ENCODE measurements around the gene ATP8B3. TPM values are rescaled to one million over a fixed set of nuclear protein-coding genes. Genes with fewer than 3 reads are reported as not detected.

ATP8B3 gene
- total and polyA plus RNA-seq, 11 donors: 0.19 to 3.5 (median 0.72) TPM

- DNase-seq (no peak), ATAC-seq (no peak)
- H3K4me1 ChIP-seq: peaks cover 3 to 32% (median 15%) of the 10 kb centered on the region in 12 donors
- intact Hi-C loops (cut with DNase I): no loop called here
- no peaks in the 10 kb centered on the region for H3K36me3 ChIP-seq
- 4 to 8% (median 5%) methylated on average over 16 to 22 of the region's 22 CpGs for WGBS, 4 donors
- peaks cover 56 to 95% (median 86%) of the 10 kb centered on the region in 9 donors for H3K27me3 ChIP-seq
- no peak overlapping the region for H3K27ac ChIP-seq
- H3K9me3 ChIP-seq: no peaks in the 10 kb centered on the region
- H3K4me3 ChIP-seq: no peak overlapping the region
- no peak for TF ChIP-seq POLR2A (IDR thresholded peaks at IDR 0.05)
- TF ChIP-seq CTCF (IDR thresholded peaks at IDR 0.05): no peak
Measured at GRCh38 chr19:1747285-1748114, 64.6 kb downstream of the ATP8B3 start.

- Histone ChIP-seq H3K4me1 (peaks cover 3 to 32% (median 15%) of the 10 kb centered on the region in 12 donors), H3K36me3 (no peaks in the 10 kb centered on the region), H3K9me3 (no peaks in the 10 kb centered on the region), H3K27me3 (peaks cover 49 to 94% (median 83%) of the 10 kb centered on the region in 9 donors), H3K27ac (no peak overlapping the region), H3K4me3 (no peak overlapping the region)
- no peak for DNase-seq
- TF ChIP-seq POLR2A (IDR thresholded peaks at IDR 0.05) (no peak), CTCF (IDR thresholded peaks at IDR 0.05) (no peak)
- no peak for ATAC-seq
- intact Hi-C loops (cut with DNase I): no loop called here
- WGBS, 4 donors: 2 to 5% (median 4%) methylated on average over 28 to 31 of the region's 31 CpGs
Measured at GRCh38 chr19:1746401-1747284, 65.4 kb downstream of the ATP8B3 start.

GRCh38 chr19:1745589-1746031 lies 66.5 kb downstream of the ATP8B3 start:
- DNase-seq (no peak), ATAC-seq (no peak)
- H3K4me3 ChIP-seq: no peak overlapping the region
- intact Hi-C loops (cut with DNase I): no loop called here
- peaks cover 41 to 87% (median 72%) of the 10 kb centered on the region in 9 donors for H3K27me3 ChIP-seq
- H3K9me3 ChIP-seq: no peaks in the 10 kb centered on the region
- no peak for TF ChIP-seq CTCF (IDR thresholded peaks at IDR 0.05)
- no peak for TF ChIP-seq POLR2A (IDR thresholded peaks at IDR 0.05)
- no peak overlapping the region for H3K27ac ChIP-seq
- WGBS, 4 donors: 1 to 3% (median 2%) methylated on average over 13 to 14 of the region's 14 CpGs
- no peaks in the 10 kb centered on the region for H3K36me3 ChIP-seq
- H3K4me1 ChIP-seq: peaks cover 3 to 32% (median 15%) of the 10 kb centered on the region in 12 donors

All from heart left ventricle (tissue), 16 donors.